ENCODE results near the gene RPA4.
"Not testable (repeated sequence)": the region's sequence is repeated elsewhere in the genome, so short reads cannot be mapped to it uniquely, and the experiment has no call there.

The RPA4 gene

GRCh38 chrX:96883608-96884007 lies at the start of gene RPA4:
Gene RPA4, plus strand, starts transcription at chrX:96883908. Its CDS starts 403 bp downstream, at chrX:96884311.
- DNase-seq, result no peak

DNA sequence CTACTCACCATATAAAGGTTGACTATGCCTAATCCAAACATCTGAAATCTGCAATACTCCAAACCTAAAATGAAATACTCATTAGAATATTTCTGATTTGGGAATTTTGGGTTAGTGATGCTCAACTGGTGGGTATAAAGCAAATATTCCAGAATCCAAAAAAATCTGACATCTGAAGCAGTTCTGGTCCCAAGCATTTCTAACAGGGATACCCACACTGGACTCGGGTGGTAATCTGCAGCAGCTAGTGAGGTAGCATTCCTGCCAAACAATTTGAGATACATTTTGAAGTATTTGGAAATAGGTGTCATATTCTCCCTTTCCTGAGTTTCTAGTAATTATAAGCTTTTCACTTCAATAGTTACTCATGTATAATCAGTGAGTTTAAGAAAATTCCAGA lies 49.6 kb upstream of the RPA4 start:
- no peak for DNase-seq

- no peak for DNase-seq
These were observed 47.9 kb upstream of the RPA4 start for GRCh38 chrX:96835660-96836289.

- no peak for DNase-seq
These were observed 45.9 kb upstream of the RPA4 start for GRCh38 chrX:96837808-96838207.

GRCh38 chrX:96838537-96838936 lies 45.2 kb upstream of the RPA4 start:
- no peak for DNase-seq

DNA sequence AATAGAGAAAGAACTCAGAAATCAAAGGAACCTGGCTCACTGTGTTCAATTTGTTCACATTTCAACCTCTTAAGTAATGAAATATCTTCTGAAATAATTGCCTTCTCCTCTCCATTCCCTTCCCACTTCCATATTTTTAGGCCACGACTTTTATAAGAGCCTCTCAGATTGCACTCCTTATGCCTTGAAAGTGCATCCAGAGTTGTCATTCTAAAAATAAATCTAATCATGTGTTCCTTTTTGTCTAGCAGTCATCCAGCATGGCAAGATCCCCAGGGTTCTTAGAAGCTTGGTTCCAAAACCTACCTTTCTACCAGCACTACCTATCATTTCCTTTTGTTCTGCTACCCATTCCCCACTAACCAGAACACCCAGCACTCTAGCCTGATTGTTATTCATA lies 42.4 kb upstream of the RPA4 start:
- no peak for DNase-seq

DNA sequence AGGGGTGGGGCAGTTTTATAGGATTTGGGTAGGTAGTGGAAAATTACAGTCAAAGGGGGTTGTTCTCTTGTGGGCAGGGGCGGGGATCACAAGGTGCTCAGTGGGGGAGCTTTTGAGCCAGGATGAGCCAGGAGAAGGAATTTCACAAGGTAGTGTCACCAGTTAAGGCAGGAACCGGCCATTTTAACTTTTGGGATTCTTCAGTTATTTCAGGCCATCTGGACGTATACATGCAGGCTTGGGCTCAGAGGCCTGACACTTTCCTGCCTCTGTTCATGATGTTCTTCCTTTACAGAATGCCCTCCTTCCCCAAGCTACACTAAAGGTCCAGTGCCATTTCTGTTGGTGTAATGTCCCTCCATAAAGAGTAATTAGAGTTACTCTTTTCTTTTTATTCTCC lies 41.8 kb upstream of the RPA4 start:
- DNase-seq, result not testable (repeated sequence)

GRCh38 chrX:96843566-96843965 lies 40.1 kb upstream of the RPA4 start:
- DNase-seq, result no peak

DNA sequence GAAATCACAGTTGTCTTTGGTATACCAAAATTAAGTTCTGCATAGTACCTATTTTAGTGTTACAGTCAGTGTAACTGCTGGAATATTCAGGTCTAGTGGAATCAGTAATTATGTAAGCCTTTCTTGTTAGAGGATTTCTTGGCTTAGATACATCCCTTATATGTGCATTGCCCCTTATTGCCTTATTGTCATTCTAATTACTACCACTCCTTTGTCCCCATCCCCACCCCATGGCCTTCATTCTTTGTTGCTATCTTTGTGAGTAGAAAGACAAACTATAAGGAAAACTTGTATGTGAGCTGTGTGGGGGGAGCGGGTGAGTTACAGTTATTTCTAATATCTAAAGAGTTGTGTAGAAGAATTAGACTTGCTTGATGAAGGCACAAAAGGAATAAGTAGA lies 36.9 kb upstream of the RPA4 start:
- DNase-seq, result no peak

DNA sequence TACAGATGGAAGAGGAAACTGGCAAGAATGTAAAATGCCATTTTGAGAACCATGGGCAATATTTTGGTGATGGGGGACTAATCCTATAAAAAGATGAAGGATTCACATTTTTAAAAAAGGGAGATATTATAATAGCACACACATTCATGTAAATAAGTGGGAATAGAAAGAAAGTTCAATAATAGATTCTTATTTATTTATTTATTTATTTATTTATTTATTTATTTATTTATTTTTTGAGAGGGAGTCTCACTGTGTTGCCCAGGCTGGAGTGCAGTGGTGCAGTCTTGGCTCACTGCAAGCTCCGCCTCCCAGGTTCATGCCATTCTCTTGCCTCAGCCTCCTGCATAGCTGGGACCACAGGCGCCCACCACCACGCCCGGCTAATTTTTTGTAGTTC lies 24.3 kb upstream of the RPA4 start:
- not testable (repeated sequence) for DNase-seq

- DNase-seq, result no peak
These were observed 22.5 kb upstream of the RPA4 start for GRCh38 chrX:96861218-96861617.

DNA sequence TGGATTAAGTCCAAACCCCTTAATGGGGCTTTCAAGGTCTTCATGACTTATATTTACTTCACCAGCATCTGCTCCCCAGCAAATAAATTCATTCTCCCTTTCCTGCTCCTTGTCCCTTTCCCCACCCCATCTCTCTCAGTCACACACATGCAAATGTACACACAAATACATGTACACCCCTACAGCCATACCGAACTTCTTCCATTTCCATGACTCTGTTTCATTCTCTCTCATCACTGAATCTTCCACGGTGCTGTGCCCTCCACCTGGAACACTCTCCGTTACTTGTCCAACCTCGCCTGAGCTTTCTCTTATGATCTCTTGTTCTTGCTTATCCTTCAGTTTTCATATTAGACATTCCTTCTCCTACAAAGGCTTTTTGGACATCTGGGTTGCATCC lies 22.0 kb upstream of the RPA4 start:
- no peak for DNase-seq

DNA sequence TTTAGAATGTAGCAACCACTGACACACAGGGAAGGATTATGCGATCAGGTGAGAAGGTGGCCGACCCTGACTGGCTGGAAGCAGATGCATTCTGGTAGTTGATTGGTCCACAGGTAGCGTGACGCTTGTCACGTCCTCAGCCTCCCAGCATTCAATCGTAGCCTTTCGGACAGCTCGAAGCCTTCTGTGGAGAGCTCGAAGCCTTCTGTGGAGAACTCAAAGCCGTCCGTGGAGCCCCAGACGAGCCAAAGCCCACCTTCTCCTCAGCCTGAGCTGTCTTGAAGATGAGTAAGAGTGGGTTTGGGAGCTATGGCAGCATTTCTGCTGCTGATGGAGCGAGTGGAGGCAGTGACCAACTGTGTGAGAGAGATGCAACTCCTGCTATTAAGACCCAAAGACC lies 319 bp downstream of the RPA4 start:
- no peak for DNase-seq

- DNase-seq, result no peak
These were observed 6.0 kb downstream of the RPA4 start for GRCh38 chrX:96889726-96890125.

- no peak for DNase-seq
These were observed 23.0 kb downstream of the RPA4 start for GRCh38 chrX:96906741-96907140.

GRCh38 chrX:96907516-96908272 lies 24.0 kb downstream of the RPA4 start:
- no peak for DNase-seq

GRCh38 chrX:96909291-96909690 lies 25.6 kb downstream of the RPA4 start:
- no peak for DNase-seq

GRCh38 chrX:96918864-96919263 lies 35.2 kb downstream of the RPA4 start:
- no peak for DNase-seq

GRCh38 chrX:96919672-96920071 lies 36.0 kb downstream of the RPA4 start:
- DNase-seq, result no peak

DNA sequence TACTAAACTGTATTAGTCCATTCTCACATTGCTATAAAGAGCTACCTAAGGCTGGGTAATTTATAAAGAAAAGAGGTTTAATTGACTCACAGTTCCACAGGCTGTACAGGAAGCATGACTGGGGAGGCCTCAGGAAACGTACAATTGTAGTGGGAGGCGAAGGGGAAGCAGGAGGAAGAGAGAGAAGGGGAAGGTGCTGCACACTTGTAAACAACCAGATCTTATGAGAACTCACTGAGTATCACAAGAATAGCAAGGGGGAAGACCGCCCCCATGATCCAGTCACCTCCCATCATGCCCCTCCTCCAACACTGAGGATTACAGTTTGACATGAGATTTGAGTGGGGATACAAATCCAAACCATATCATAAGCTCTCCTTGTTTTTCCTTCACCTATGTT lies 40.9 kb downstream of the RPA4 start:
- no peak for DNase-seq

- DNase-seq, result no peak
These were observed 45.3 kb downstream of the RPA4 start for GRCh38 chrX:96929036-96929435.

All from KG1 (cell line).